Hepatocyte (in vitro differentiated cells): ENCODE data around the gene MXI1.

Source experiments
- CTCF ChIP-seq: fragments of 200-600 bp; sonication (generic); IDR thresholded peaks from 2 replicates; pipeline ENCODE4 v1.5.1; 2016; ENCODE audit warnings: antibody characterized with exemption, mild to moderate bottlenecking; ENCODE audit not compliant: poor library complexity
- EZH2 ChIP-seq: fragments of 200-600 bp; sonication (generic); IDR thresholded peaks from 2 replicates; pipeline ENCODE4 v1.6.1; 2016; ENCODE audit warnings: antibody characterized with exemption, mild to moderate bottlenecking, borderline replicate concordance

- TF ChIP-seq EZH2: no peak
- peak; percentile 80 for TF ChIP-seq CTCF
Measured at GRCh38 chr10:110279407-110279986, 72.1 kb downstream of the MXI1 start.
